Heart right ventricle (tissue), 16 donors: Measurements from ENCODE around the gene KYNU. TPM values are rescaled to one million over a fixed set of nuclear protein-coding genes. Genes with fewer than 3 reads are reported as not detected.
"Not testable (repeated sequence)": the region's sequence is repeated elsewhere in the genome, so short reads cannot be mapped to it uniquely, and the experiment has no call there.

Experiments used
- ATAC-seq, 8 donors: fragments of 200-7000 bp; cut with Tn5 transposase; one replicate each; pipeline ENCODE4 v1.9.1; 2020; ENCODE audit warnings: mild to moderate bottlenecking in 8 of 8, moderate library complexity in 8 of 8, moderate number of reproducible peaks in 1 of 8
- DNase-seq, 2 donors: peaks; one replicate each; pipeline ENCODE4 v3.0.0-alpha.2; 2020
- H3K27ac ChIP-seq, 10 donors: fragments of 200-600 bp; sonication (generic) in 2 of 10; one replicate each; pipeline versions ENCODE4 v1.5.0 to v1.8.0; 2020 to 2022; ENCODE audit warnings: mild to moderate bottlenecking in 3 of 10
- H3K27me3 ChIP-seq, 7 donors: fragments of 200-600 bp; one replicate each; pipeline ENCODE4 v1.8.0; 2021 to 2022; ENCODE audit warnings: mild to moderate bottlenecking in 2 of 7
- H3K36me3 ChIP-seq, 9 donors: fragments of 200-600 bp; sonication (generic) in 1 of 9; one replicate each; pipeline versions ENCODE4 v1.5.0 to v1.8.0; 2020 to 2022; ENCODE audit warnings: mild to moderate bottlenecking in 2 of 9
- H3K4me1 ChIP-seq, 9 donors: fragments of 200-600 bp; sonication (generic) in 1 of 9; one replicate each; pipeline versions ENCODE4 v1.5.0 to v1.8.0; 2020 to 2022; ENCODE audit warnings: mild to moderate bottlenecking in 4 of 9
- H3K4me3 ChIP-seq, 10 donors: fragments of 200-600 bp; sonication (generic) in 2 of 10; one replicate each; pipeline versions ENCODE4 v1.5.0 to v1.8.0; 2020 to 2022; ENCODE audit warnings: mild to moderate bottlenecking in 7 of 10, moderate library complexity in 2 of 10
- H3K9me3 ChIP-seq, 11 donors: fragments of 200-600 bp in 10 of 11; sonication (generic) in 2 of 11; one replicate each; pipeline versions ENCODE4 v1.5.0 to v1.8.0; 2013 to 2022; ENCODE audit warnings: mild to moderate bottlenecking in 2 of 11, control low read depth in 1 of 11, moderate library complexity in 1 of 11
- WGBS, 2 donors: extraction: QIAGEN DNeasy Blood & Tissue Kit; methylation state at CpG; one replicate each; pipeline ENCODE4 v1.1.7; 2013; ENCODE audit warnings: inconsistent platforms in 1 of 2; 5-methylcytosine and 5-hydroxymethylcytosine counted together
- intact Hi-C, 10 donors: fragments of 100-400 bp; cut with DNase I; formaldehyde crosslinking; loops; one replicate each; pipeline versions ENCODE4 v1.11.1 to v1.14.2; 2022
- polyA plus RNA-seq, 2 donors: library from polyadenylated mRNA; stranded (reverse); fragments of 200-250 nt; gene quantifications; one replicate each; pipeline ENCODE4 v1.2.3, GENCODE V29; 2013
- total RNA-seq, 10 donors: library from RNA; stranded (reverse); fragmentation: NEBNext Ultra II Directional in 3 of 10; extraction: Animal tissue kit (Norgen Biotek cat#: 25700) in 3 of 10; gene quantifications; one replicate each; pipeline versions ENCODE4 v1.2.1 to v1.2.4, GENCODE V29; 2021 to 2023
- TF ChIP-seq, protein P1 (sequence below), 9 donors: fragments of 200-600 bp; sonication (generic) in 2 of 9; IDR thresholded peaks; one replicate each; pipeline versions ENCODE4 v1.5.0 to v1.8.0; 2021 to 2022; ENCODE audit warnings: antibody characterized with exemption in 9 of 9, mild to moderate bottlenecking in 5 of 9, moderate library complexity in 1 of 9
- donor health status: Arrhythmogenic right ventricular cardiomyopathy.
- donor health status: ischemic (EF 13 %, LVEDD 7.1; RV severe dilation, severe dysfunction).
- donor health status: healthy with polysubstance abuse.
- donor health status: DM: no; HTN: yes; CAD: no.
- donor health status: DM: no; HTN: no; CAD: no.
- donor health status: ischemic (EF 25% LVEDD 6.9; RV normal size, moderate dysfunction).
- donor health status: ischemic (EF 25% LVEDD 5.7; RV mildly dilated, moderate dysfunction).
- donor health status: healthy.
- donor health status: DM: yes; HTN: yes; CAD: no.
- donor health status: Ischemic cardiomyopathy.
- donor health status: ischemic (EF 35%, LVEDD 5.7; RV mildly dilated, moderate dysfunction).
- donor health status: nonischemic (EF 11% LVEDD 7.7; RV severe dilation, severe dysfunction).
- donor health status: DM: yes; HTN: yes; CAD: no.
- donor health status: PGD.
- donor health status: ischemic (EF 29% LVEDD 5.4; RV normal size, mild dysfunction).
- donor health status: nonischemic (EF 23%, LVEDD 6.1; RV moderate dilation, normal function).

KYNU gene
- total and polyA plus RNA-seq, 12 donors: 0.07 to 9.5 (median 0.78) TPM

DNA sequence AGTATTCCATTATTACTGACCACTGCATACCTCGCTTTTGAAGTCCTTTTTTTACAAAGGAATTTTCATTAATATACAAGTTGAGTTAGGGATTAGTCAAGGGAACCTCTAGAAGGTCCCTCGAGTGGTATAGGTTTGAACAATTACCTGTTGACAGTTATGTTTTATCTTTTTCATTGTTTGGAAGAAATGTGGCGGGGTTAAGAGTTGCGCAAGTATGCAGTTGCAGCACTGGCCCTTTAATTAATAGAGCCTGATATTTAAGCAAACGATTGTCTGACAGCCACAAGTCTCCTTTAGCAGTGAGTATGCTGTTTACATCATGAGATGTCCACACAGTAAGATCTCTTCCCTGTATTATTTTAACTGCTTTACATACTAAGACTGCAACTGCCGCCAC lies 24.3 kb downstream of the KYNU start:
- no peaks in the 10 kb centered on the region for H3K36me3 ChIP-seq
- ATAC-seq: no peak
- no peak overlapping the region for H3K27ac ChIP-seq
- TF ChIP-seq, protein P1, sequence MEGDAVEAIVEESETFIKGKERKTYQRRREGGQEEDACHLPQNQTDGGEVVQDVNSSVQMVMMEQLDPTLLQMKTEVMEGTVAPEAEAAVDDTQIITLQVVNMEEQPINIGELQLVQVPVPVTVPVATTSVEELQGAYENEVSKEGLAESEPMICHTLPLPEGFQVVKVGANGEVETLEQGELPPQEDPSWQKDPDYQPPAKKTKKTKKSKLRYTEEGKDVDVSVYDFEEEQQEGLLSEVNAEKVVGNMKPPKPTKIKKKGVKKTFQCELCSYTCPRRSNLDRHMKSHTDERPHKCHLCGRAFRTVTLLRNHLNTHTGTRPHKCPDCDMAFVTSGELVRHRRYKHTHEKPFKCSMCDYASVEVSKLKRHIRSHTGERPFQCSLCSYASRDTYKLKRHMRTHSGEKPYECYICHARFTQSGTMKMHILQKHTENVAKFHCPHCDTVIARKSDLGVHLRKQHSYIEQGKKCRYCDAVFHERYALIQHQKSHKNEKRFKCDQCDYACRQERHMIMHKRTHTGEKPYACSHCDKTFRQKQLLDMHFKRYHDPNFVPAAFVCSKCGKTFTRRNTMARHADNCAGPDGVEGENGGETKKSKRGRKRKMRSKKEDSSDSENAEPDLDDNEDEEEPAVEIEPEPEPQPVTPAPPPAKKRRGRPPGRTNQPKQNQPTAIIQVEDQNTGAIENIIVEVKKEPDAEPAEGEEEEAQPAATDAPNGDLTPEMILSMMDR (IDR thresholded peaks at IDR 0.05): no peak
- DNase-seq: no peak
- no peaks in the 10 kb centered on the region for H3K27me3 ChIP-seq
- peaks cover 0 to 6% (median 0%) of the 10 kb centered on the region in 11 donors for H3K9me3 ChIP-seq
- H3K4me3 ChIP-seq: no peak overlapping the region
- 83 to 85% methylated on average over 6 of the region's 6 CpGs for WGBS, 2 donors
- no peaks in the 10 kb centered on the region for H3K4me1 ChIP-seq
- intact Hi-C loops: no loop called here

DNA sequence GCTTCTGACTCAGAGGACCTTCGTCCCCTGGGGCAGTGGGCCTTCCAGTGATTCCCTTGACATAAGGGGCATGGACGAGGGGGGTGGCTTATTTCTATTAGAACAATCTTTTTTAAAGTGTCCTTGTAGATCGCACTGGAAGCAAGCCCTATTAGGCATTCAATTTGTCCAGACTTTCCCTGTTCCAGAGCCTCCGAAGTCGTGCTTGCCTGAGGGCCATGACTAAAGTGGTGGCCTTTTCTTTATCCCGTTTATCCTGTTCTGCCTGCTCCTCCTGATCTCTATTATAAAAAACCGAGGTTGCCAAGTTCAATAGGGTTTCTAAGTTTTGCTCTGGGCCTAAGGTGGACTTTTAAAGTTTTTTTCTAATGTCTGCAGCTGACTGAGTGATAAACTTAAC lies 26.3 kb downstream of the KYNU start:
- H3K9me3 ChIP-seq: peaks cover 0 to 12% (median 0%) of the 10 kb centered on the region in 11 donors
- 84 to 86% methylated on average over 7 of the region's 7 CpGs for WGBS, 2 donors
- H3K4me1 ChIP-seq, intact Hi-C loops, H3K27ac ChIP-seq, DNase-seq, ATAC-seq, H3K27me3 ChIP-seq, H3K4me3 ChIP-seq, H3K36me3 ChIP-seq: not testable (repeated sequence)

DNA sequence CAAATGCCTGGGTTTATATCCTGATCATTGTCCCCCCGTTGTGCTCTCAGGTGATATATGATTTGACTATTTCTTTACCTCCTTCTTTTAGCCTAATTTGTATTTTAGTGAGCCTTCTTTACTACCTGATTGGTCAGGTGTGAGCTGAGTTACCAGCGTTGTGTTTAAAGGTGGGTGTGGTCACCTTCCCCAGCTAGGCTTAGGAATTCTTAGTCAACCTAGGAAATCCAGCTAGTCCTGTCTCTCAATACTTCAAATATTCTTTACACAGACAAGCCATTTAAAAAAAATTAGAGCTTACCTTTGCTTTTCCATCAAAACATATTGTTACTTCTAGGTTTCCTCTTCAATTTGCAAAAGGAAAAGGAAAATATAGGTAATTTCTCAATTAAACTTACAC lies 30.2 kb downstream of the KYNU start:
- Histone ChIP-seq H3K4me1 (no peaks in the 10 kb centered on the region), H3K4me3 (no peak overlapping the region), H3K27ac (no peak overlapping the region), H3K36me3 (no peaks in the 10 kb centered on the region), H3K9me3 (peaks cover 0 to 16% (median 0%) of the 10 kb centered on the region in 11 donors), H3K27me3 (no peaks in the 10 kb centered on the region)
- 85 to 89% methylated on average over 2 of the region's 2 CpGs for WGBS, 2 donors
- no peak for ATAC-seq
- intact Hi-C loops: no loop called here
- no peak for DNase-seq
- TF ChIP-seq, protein P1 (IDR thresholded peaks at IDR 0.05): no peak

DNA sequence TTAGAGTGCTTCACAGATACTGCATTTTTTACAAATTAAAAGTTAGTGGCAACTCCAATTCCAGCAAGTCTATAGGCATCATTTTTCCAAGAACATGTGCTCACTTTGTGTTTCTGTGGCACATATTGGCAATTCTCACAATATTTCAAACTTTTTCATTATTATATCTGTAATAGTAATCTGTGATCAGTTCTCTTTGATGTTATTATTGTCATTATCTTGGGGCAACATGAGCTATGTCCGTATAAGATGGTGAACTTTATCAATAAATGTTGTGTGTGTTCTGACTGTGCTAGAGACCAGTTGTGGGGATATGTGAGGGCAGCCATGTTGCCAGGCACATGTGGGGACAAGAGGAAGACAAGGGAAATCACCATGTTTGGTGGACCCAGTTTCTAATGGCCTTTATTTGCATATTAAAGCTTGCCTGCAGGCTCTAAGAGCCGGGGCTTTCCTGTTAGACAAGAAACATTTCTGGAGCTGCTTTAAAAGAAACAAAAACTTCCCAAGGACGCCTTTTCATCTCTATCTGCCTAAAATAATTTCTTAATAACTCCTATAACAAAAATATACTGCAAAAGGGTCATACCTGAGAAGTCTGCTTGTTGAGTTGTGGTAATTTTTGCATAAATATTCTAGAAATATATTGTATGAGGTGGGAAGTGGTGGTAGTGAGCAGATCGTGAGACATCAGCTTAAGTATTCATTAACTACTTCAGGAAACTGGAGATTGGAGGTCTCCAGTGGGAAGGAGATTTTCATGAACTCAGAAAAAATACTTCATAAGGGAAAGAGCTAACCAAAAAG lies 37.2 kb downstream of the KYNU start:
- 70 to 77% methylated on average over 4 of the region's 4 CpGs for WGBS, 2 donors
- Histone ChIP-seq H3K36me3 (no peaks in the 10 kb centered on the region), H3K4me1 (no peaks in the 10 kb centered on the region), H3K27me3 (no peaks in the 10 kb centered on the region), H3K9me3 (peaks cover 0 to 9% (median 0%) of the 10 kb centered on the region in 11 donors), H3K4me3 (no peak overlapping the region), H3K27ac (no peak overlapping the region)
- intact Hi-C loops: no loop called here
- ATAC-seq (no peak), DNase-seq (no peak)
- TF ChIP-seq, protein P1 (IDR thresholded peaks at IDR 0.05): no peak

DNA sequence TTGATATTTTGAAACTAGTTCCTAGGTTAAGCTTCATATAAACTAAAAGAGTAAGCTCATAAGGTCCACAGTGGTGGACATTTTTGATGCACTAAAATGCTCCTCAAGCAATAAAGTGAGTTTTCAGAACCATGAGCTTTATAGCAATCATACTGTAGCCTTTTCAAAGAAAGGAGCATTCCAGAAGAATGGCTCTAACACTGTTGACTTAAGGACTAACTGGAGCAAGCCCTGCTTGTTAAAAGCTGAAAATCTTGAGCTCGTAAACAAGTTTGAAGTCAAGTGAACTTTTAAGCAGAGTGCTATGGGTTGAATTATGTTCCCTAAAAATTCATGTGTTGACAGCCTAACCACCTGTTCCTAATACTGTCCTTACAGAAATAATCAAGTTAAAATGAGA lies 38.0 kb downstream of the KYNU start:
- no peak for ATAC-seq

More for the DNA sequence above, 38.0 kb downstream of the KYNU start:
- no peaks in the 10 kb centered on the region for H3K27me3 ChIP-seq
- H3K27ac ChIP-seq: no peak overlapping the region
- no peaks in the 10 kb centered on the region for H3K36me3 ChIP-seq
- intact Hi-C loops: no loop called here
- H3K4me3 ChIP-seq: no peak overlapping the region
- H3K4me1 ChIP-seq: no peaks in the 10 kb centered on the region
- WGBS, 2 donors: 80 to 85% methylated on average over 1 of the region's 1 CpG
- TF ChIP-seq, protein P1 (IDR thresholded peaks at IDR 0.05): no peak
- peaks cover 0 to 9% (median 0%) of the 10 kb centered on the region in 11 donors for H3K9me3 ChIP-seq
- DNase-seq: no peak
